Fibroblast of the conjunctiva (primary cell): ENCODE results near the gene CELSR2.

ENCODE experiments used
- DNase-seq: peaks from one replicate; pipeline ENCODE4 v3.0.0-alpha.2; 2010; ENCODE audit warnings: low read depth

Gene CELSR2

GRCh38 chr1:109263597-109264378, 14.4 kb downstream of the CELSR2 start:
- DNase-seq, result peak; percentile 81

- DNase-seq, result no peak
Observed at GRCh38 chr1:109264379-109264755, 15.0 kb downstream of the CELSR2 start.

- DNase-seq, result no peak
Observed at GRCh38 chr1:109265016-109265415, 15.7 kb downstream of the CELSR2 start.

GRCh38 chr1:109265741-109266330, 16.5 kb downstream of the CELSR2 start:
- no peak for DNase-seq

GRCh38 chr1:109266965-109267364, 17.6 kb downstream of the CELSR2 start:
- no peak for DNase-seq

GRCh38 chr1:109267743-109268300, 18.5 kb downstream of the CELSR2 start:
- DNase-seq, result no peak

GRCh38 chr1:109268431-109269211, 19.3 kb downstream of the CELSR2 start:
- no peak for DNase-seq

GRCh38 chr1:109269212-109269980, 20.1 kb downstream of the CELSR2 start:
- DNase-seq, result no peak

- DNase-seq, result no peak
Observed at GRCh38 chr1:109269981-109270622, 20.8 kb downstream of the CELSR2 start.

- no peak for DNase-seq
Observed at GRCh38 chr1:109270623-109271317, 21.4 kb downstream of the CELSR2 start.

GRCh38 chr1:109271458-109271857, 22.1 kb downstream of the CELSR2 start:
- no peak for DNase-seq

- no peak for DNase-seq
Observed at GRCh38 chr1:109272021-109272799, 22.9 kb downstream of the CELSR2 start.

- no peak for DNase-seq
Observed at GRCh38 chr1:109272831-109273547, 23.6 kb downstream of the CELSR2 start.

GRCh38 chr1:109273570-109274288, 24.4 kb downstream of the CELSR2 start:
- DNase-seq, result no peak

- no peak for DNase-seq
Observed at GRCh38 chr1:109274533-109275476, 25.5 kb downstream of the CELSR2 start.

- no peak for DNase-seq
Observed at GRCh38 chr1:109275706-109276345, 26.5 kb downstream of the CELSR2 start.
